Measurements from ENCODE around the gene HAND2. TPM values are rescaled to one million over a fixed set of nuclear protein-coding genes. Genes with fewer than 3 reads are reported as not detected.
A peak's percentile ranks its signal among the peaks of the same experiment; 100 is the strongest.

The HAND2 gene
- total RNA-seq (2014; rRNA removed; shearing (Covaris generic)), result not detected in 2 replicates

DNA sequence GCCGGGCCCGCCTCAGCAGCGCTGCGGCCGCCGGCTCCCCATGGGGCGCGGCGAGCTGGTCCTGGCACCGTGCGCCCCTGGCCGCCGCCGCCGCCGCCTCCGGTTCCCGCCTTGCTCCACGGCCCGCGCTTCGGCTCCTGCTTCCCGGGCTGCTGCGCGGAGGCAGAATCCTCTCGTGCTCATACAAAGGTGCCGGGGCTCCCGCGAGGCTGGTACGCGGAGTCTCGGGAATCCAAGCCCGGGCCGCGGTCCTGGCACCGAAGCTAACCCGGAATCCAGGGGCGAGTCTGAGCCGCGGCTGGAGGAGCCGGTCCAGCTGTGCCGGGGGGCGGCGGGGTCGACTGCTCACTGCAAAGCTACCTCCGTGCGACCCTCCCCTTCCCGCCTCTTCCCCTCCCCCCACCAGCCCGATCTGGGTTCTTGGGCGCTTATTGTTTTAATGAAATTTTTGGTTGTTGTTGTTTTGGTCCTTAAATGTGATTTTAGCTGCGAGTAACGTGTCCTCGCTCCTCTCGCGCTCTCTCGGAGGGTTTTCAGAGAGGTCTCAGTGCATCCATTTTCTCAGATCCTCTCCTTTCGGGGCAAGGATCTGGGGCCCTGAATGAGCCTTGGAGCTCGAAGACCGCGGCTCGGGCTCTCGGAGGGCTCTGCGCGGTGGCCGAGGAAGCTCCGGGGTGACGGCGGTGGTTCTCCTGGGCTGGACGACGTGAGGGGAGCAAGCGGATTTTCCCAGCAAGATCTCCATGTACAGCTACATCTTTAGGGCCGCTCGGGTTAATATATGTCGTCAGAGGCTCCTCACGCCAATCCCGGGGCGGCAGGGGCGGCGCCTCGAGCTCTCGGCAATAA, at the start of gene HAND2:
Gene HAND2 (minus strand): TSS at position 753 of the 849 bp plus-strand sequence. CDS start 940 bp downstream, outside the sequence.
- peaks cover 98% of the 10 kb centered on the region for H3K27me3 ChIP-seq (ENCODE audit: control insufficient read depth, insufficient read depth, low read length)
- DNase-seq, result peak; percentile 83

GRCh38 chr4:173578956-173579355, 48.9 kb upstream of the HAND2 start:
- Histone ChIP-seq H3K27me3 (ENCODE audit: control insufficient read depth, insufficient read depth, low read length) (no peaks in the 10 kb centered on the region), H3K4me3 (ENCODE audit: insufficient read depth, low read depth, low read length) (no peak overlapping the region), H3K36me3 (replicated peaks; ENCODE audit: control insufficient read depth, insufficient read depth, low read length) (no peaks in the 10 kb centered on the region)
- no peak for DNase-seq

More for the DNA sequence above, at the start of gene HAND2:
- H3K4me3 ChIP-seq (ENCODE audit: insufficient read depth, low read depth, low read length), result peak within 1 kb of the TSS; percentile 28
- no peaks in the 10 kb centered on the region for H3K36me3 ChIP-seq (replicated peaks; ENCODE audit: control insufficient read depth, insufficient read depth, low read length)

DNA sequence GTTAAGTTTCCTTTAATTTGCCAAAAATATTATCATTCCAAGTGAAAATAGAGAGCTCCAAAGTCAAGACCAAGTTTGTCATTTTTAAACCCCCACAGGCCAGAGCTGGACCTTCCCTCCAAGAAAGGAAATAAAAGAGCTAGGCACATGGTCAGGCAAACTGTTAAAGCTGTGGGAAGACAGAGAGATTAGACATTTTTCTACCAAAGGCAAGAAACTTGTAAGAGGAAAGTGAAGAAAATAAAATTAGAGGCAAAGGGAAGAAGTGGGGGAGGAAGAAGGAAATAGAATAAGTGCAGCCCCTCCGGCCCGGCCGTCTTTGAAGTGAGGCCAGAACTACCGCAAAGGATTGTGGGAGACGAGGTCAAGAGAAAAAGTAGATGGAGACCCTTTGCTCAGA, 47.9 kb upstream of the HAND2 start:
- no peaks in the 10 kb centered on the region for H3K27me3 ChIP-seq (ENCODE audit: control insufficient read depth, insufficient read depth, low read length)
- no peak overlapping the region for H3K4me3 ChIP-seq (ENCODE audit: insufficient read depth, low read depth, low read length)
- no peak for DNase-seq
- no peaks in the 10 kb centered on the region for H3K36me3 ChIP-seq (replicated peaks; ENCODE audit: control insufficient read depth, insufficient read depth, low read length)

DNA sequence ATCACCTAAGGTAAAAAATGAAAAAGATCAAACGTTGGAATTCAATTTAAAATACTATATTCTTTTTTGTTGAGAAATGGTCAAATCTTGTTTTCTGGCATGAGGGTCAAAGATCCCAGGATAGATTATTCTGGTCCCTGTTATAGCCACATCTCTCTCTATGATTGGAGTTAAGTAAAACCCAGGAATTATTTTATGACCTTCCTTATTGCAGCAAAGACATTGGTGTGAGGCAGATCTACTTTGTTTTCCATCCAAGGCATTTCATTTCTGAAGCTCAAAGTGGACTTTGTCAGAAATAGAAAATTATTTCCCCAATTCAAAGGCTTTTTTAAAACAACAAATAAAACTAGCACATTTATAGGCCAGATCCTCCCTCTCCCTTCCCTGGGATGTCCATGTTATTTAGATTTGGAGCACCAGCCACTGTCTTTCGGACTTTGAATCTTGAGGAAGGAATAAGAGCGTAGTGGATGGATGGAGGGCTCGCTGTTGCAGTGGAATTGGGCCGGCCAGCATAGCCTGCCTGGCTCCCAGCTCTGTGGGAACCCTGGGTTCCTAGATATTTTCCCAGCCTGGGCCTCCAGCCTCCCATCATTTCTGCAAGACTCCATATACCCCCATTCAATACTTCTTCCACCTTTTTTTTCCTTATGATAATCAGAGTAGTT, 45.6 kb upstream of the HAND2 start:
- Histone ChIP-seq H3K27me3 (ENCODE audit: control insufficient read depth, insufficient read depth, low read length) (no peaks in the 10 kb centered on the region), H3K4me3 (ENCODE audit: insufficient read depth, low read depth, low read length) (no peak overlapping the region), H3K36me3 (replicated peaks; ENCODE audit: control insufficient read depth, insufficient read depth, low read length) (no peaks in the 10 kb centered on the region)
- no peak for DNase-seq

- no peak overlapping the region for H3K4me3 ChIP-seq (ENCODE audit: insufficient read depth, low read depth, low read length)
- H3K27me3 ChIP-seq (ENCODE audit: control insufficient read depth, insufficient read depth, low read length), result no peaks in the 10 kb centered on the region
- DNase-seq, result no peak
- no peaks in the 10 kb centered on the region for H3K36me3 ChIP-seq (replicated peaks; ENCODE audit: control insufficient read depth, insufficient read depth, low read length)
Measured at GRCh38 chr4:173573725-173574124, 43.7 kb upstream of the HAND2 start.

GRCh38 chr4:173573286-173573685, 43.3 kb upstream of the HAND2 start:
- no peaks in the 10 kb centered on the region for H3K27me3 ChIP-seq (ENCODE audit: control insufficient read depth, insufficient read depth, low read length)
- no peak for DNase-seq
- no peaks in the 10 kb centered on the region for H3K36me3 ChIP-seq (replicated peaks; ENCODE audit: control insufficient read depth, insufficient read depth, low read length)
- H3K4me3 ChIP-seq (ENCODE audit: insufficient read depth, low read depth, low read length), result no peak overlapping the region

GRCh38 chr4:173572493-173573129, 42.6 kb upstream of the HAND2 start:
- DNase-seq, result no peak
- Histone ChIP-seq H3K27me3 (ENCODE audit: control insufficient read depth, insufficient read depth, low read length) (no peaks in the 10 kb centered on the region), H3K4me3 (ENCODE audit: insufficient read depth, low read depth, low read length) (no peak overlapping the region), H3K36me3 (replicated peaks; ENCODE audit: control insufficient read depth, insufficient read depth, low read length) (no peaks in the 10 kb centered on the region)

DNA sequence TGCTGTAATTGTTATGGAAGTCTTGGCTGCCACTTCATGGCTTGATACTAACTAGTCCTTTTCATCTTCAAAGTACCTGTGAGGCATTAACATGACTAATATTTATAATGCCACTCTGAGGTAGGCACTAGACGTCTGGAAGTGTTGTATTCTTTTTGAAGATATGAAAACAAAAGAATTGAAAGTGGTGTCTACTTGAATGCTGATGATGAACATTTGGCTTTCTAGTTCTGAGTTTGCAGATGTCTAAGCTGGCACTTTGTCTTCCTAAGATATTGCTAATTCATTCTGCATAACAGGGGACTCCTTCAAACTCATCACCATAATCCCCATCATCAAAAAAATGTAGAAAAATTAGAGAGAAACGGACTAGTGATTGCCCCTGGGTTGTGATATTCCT, 41.6 kb upstream of the HAND2 start:
- no peak for DNase-seq
- no peaks in the 10 kb centered on the region for H3K36me3 ChIP-seq (replicated peaks; ENCODE audit: control insufficient read depth, insufficient read depth, low read length)
- no peak overlapping the region for H3K4me3 ChIP-seq (ENCODE audit: insufficient read depth, low read depth, low read length)
- no peaks in the 10 kb centered on the region for H3K27me3 ChIP-seq (ENCODE audit: control insufficient read depth, insufficient read depth, low read length)

DNA sequence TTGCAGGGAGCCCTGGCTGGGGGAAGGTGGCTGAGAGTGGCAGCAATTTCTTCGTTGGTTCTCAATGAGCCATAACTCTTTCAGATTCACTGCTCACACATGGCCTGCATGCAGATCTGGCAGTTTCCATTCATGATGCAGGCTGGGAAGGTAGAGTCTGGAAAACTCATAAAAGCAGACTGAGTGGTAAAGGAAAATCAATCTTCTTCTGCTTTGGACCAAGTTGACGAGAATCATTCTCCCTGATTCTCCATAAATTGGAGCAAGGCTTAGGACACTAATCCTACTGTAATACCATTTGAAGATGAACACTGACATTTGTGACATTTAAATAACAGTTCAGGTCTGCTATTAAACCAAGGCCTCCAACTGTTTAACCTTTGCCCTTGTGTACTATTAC, 35.3 kb upstream of the HAND2 start:
- Histone ChIP-seq H3K27me3 (ENCODE audit: control insufficient read depth, insufficient read depth, low read length) (no peaks in the 10 kb centered on the region), H3K36me3 (replicated peaks; ENCODE audit: control insufficient read depth, insufficient read depth, low read length) (no peaks in the 10 kb centered on the region), H3K4me3 (ENCODE audit: insufficient read depth, low read depth, low read length) (no peak overlapping the region)
- DNase-seq, result no peak

- Histone ChIP-seq H3K27me3 (ENCODE audit: control insufficient read depth, insufficient read depth, low read length) (no peaks in the 10 kb centered on the region), H3K36me3 (replicated peaks; ENCODE audit: control insufficient read depth, insufficient read depth, low read length) (no peaks in the 10 kb centered on the region), H3K4me3 (ENCODE audit: insufficient read depth, low read depth, low read length) (no peak overlapping the region)
- DNase-seq, result no peak
Measured at GRCh38 chr4:173564461-173564860, 34.4 kb upstream of the HAND2 start.

DNA sequence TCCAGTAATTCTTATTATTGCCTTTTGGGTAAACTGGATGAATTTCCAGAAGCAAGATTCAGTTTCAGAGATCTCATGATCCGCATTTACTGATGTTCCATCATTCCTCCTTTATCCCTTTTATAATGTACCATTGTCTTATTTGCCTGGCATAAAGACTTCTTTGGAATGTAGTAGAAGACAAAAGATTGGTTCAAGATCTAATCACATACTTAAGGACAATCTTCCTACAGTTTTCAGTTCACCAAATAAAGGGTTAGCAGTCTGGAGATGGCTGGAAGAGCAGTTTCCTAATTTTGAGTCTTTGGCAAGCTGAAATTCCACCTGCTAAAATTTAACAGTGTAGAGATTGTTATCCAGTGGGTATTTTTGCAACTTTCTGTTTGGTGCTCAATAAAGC, 30.9 kb upstream of the HAND2 start:
- Histone ChIP-seq H3K36me3 (replicated peaks; ENCODE audit: control insufficient read depth, insufficient read depth, low read length) (no peaks in the 10 kb centered on the region), H3K4me3 (ENCODE audit: insufficient read depth, low read depth, low read length) (no peak overlapping the region), H3K27me3 (ENCODE audit: control insufficient read depth, insufficient read depth, low read length) (no peaks in the 10 kb centered on the region)
- no peak for DNase-seq

DNA sequence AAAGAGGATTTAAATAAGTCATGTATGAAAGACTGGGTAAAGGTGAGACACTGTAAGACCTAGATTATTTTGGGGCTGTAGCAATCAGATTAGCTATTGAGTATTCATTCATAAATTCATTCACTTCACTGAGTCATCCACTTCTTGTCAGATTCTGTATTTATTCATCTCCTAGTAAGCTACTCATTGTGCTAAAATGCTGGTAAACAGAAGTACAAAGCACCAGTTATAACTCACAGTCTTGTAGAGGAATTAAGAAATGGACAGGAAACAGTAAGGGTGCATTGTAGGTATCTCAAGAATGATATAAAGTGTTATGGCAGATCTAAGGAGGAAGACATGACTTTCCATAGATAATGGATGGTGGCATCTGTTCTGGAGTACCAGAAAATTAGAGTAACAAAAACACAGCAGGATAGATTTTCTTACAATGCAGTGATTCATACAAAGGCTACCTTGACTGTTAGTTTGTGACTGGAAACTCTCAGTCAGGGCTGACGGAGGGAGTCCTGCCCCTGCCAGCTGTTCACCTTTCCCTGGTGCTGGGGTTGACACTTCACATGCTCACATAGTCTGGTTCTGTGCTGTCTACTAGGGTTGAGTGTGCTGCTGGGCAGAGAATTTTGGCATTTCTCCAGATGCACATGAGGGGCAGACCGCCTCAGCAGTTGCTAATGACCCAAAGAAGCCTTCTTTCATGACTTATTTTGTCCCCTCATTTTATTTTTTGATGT, 26.5 kb upstream of the HAND2 start:
- Histone ChIP-seq H3K27me3 (ENCODE audit: control insufficient read depth, insufficient read depth, low read length) (no peaks in the 10 kb centered on the region), H3K36me3 (replicated peaks; ENCODE audit: control insufficient read depth, insufficient read depth, low read length) (no peaks in the 10 kb centered on the region), H3K4me3 (ENCODE audit: insufficient read depth, low read depth, low read length) (no peak overlapping the region)
- DNase-seq, result peak; percentile 42

DNA sequence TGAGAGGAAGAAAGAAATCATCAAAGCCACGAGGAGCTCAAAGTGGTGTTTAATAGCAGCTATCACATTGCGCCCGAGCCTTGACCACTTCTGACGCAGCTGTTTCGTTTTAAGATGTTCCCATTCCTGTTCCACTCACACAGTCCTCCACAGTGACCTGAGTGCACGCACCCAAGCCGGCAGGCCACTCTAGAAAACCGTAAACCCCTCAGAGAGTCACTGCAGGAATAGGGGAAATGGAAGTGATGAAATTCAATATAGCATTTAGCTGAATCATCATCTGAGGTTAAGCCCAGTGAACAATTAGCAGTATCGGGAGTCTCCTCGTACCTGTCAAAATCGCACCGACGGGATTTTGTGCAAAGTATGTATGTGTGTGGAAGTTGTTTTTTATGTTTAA, 17.9 kb upstream of the HAND2 start:
- peaks cover 3% of the 10 kb centered on the region; the same call in 1 of the 2 replicates for H3K27me3 ChIP-seq (ENCODE audit: control insufficient read depth, insufficient read depth, low read length)
- no peak for DNase-seq
- no peaks in the 10 kb centered on the region for H3K36me3 ChIP-seq (replicated peaks; ENCODE audit: control insufficient read depth, insufficient read depth, low read length)
- no peak overlapping the region for H3K4me3 ChIP-seq (ENCODE audit: insufficient read depth, low read depth, low read length)

GRCh38 chr4:173546776-173547175, 16.7 kb upstream of the HAND2 start:
- peaks cover 6% of the 10 kb centered on the region for H3K27me3 ChIP-seq (ENCODE audit: control insufficient read depth, insufficient read depth, low read length)
- DNase-seq, result no peak
- no peaks in the 10 kb centered on the region for H3K36me3 ChIP-seq (replicated peaks; ENCODE audit: control insufficient read depth, insufficient read depth, low read length)
- no peak overlapping the region for H3K4me3 ChIP-seq (ENCODE audit: insufficient read depth, low read depth, low read length)

All from H7 (cell line).